Osteoblast (primary cell): ENCODE results near the gene LILRA2. TPM values are rescaled to one million over a fixed set of nuclear protein-coding genes. Genes with fewer than 3 reads are reported as not detected.
"Not testable (repeated sequence)": the region's sequence is repeated elsewhere in the genome, so short reads cannot be mapped to it uniquely, and the experiment has no call there.

Experiments used
- DNase-seq: peaks from one replicate; pipeline ENCODE4 v3.0.0; 2011; ENCODE audit warnings: low spot score, mixed read lengths; ENCODE audit not compliant: insufficient read length; ENCODE audit errors: missing footprints
- H2AFZ ChIP-seq: 2 replicates; pipeline ENCODE4 v1.6.0; 2011; ENCODE audit warnings: mild to moderate bottlenecking, low read length
- H3K27ac ChIP-seq: 2 replicates; pipeline ENCODE4 v1.5.1; 2011; ENCODE audit warnings: mild to moderate bottlenecking, low read depth, low read length, moderate library complexity
- H3K27me3 ChIP-seq: 2 replicates; pipeline ENCODE4 v1.6.0; 2012; ENCODE audit warnings: mild to moderate bottlenecking, control low read depth, inconsistent platforms, low read length, moderate library complexity; ENCODE audit not compliant: insufficient read depth
- H3K36me3 ChIP-seq: 2 replicates; pipeline ENCODE4 v1.5.1; 2011; ENCODE audit warnings: mild to moderate bottlenecking, low read length, control low read depth, moderate library complexity; ENCODE audit not compliant: insufficient read depth
- H3K4me1 ChIP-seq: 2 replicates; pipeline ENCODE4 v1.5.1; 2011; ENCODE audit warnings: mild to moderate bottlenecking, low read length, control low read depth, moderate library complexity; ENCODE audit not compliant: insufficient read depth
- H3K4me2 ChIP-seq: 2 replicates; pipeline ENCODE4 v1.6.0; 2011; ENCODE audit warnings: mild to moderate bottlenecking, low read length; ENCODE audit not compliant: insufficient read depth
- H3K4me3 ChIP-seq: fragments of 200-600 bp; sonication (generic); 3 replicates; pipeline ENCODE4 v1.5.1; 2012; ENCODE audit warnings: mild to moderate bottlenecking, low read length, inconsistent platforms; ENCODE audit not compliant: insufficient read depth
- H3K79me2 ChIP-seq: 2 replicates; pipeline ENCODE4 v1.6.0; 2012; ENCODE audit warnings: mild to moderate bottlenecking, low read length, control low read depth, inconsistent platforms; ENCODE audit not compliant: insufficient read depth
- H3K9me3 ChIP-seq: 2 replicates; pipeline ENCODE4 v1.5.1; 2011; ENCODE audit warnings: low read depth, low read length, control low read depth
- H4K20me1 ChIP-seq: 2 replicates; pipeline ENCODE4 v1.6.0; 2012; ENCODE audit warnings: mild to moderate bottlenecking, low read length, control low read depth; ENCODE audit not compliant: insufficient read depth
- CTCF ChIP-seq: IDR thresholded peaks from 2 replicates; pipeline ENCODE4 v1.5.1; 2011; ENCODE audit warnings: mild to moderate bottlenecking, low read depth, low read length, moderate library complexity; ENCODE audit errors: extremely low read depth
- total RNA-seq: library from RNA; depleted of rRNA; stranded (reverse); fragments of >200 nt; gene quantifications from 2 replicates; pipeline ENCODE4 v1.2.3, GENCODE V29; 2012

Gene LILRA2
- total RNA-seq, 1 donor: not detected

GRCh38 chr19:54616821-54617560, 43.4 kb downstream of the LILRA2 start:
- TF ChIP-seq CTCF: no peak
- no peaks in the 10 kb centered on the region for H4K20me1 ChIP-seq
- no peak overlapping the region for H2AFZ ChIP-seq
- H3K27ac ChIP-seq: no peak overlapping the region
- no peaks in the 10 kb centered on the region for H3K4me1 ChIP-seq
- no peak for DNase-seq
- no peak overlapping the region for H3K4me3 ChIP-seq
- H3K9me3 ChIP-seq: no peaks in the 10 kb centered on the region
- H3K36me3 ChIP-seq: no peaks in the 10 kb centered on the region
- H3K27me3 ChIP-seq: no peaks in the 10 kb centered on the region
- no peak overlapping the region for H3K4me2 ChIP-seq
- no peaks in the 10 kb centered on the region for H3K79me2 ChIP-seq

GRCh38 chr19:54620464-54620863, 46.9 kb downstream of the LILRA2 start:
- Histone ChIP-seq H2AFZ (no peak overlapping the region), H3K4me1 (no peaks in the 10 kb centered on the region), H4K20me1 (no peaks in the 10 kb centered on the region), H3K9me3 (no peaks in the 10 kb centered on the region), H3K4me3 (no peak overlapping the region), H3K79me2 (no peaks in the 10 kb centered on the region), H3K36me3 (no peaks in the 10 kb centered on the region), H3K27me3 (no peaks in the 10 kb centered on the region), H3K27ac (no peak overlapping the region), H3K4me2 (no peak overlapping the region)
- no peak for TF ChIP-seq CTCF
- DNase-seq: no peak

- no peak overlapping the region for H3K27ac ChIP-seq
- TF ChIP-seq CTCF: no peak
- H4K20me1 ChIP-seq: no peaks in the 10 kb centered on the region
- no peak overlapping the region for H2AFZ ChIP-seq
- H3K4me3 ChIP-seq: no peak overlapping the region
- DNase-seq: no peak
- H3K4me2 ChIP-seq: no peak overlapping the region
- H3K27me3 ChIP-seq: no peaks in the 10 kb centered on the region
- no peaks in the 10 kb centered on the region for H3K79me2 ChIP-seq
- no peaks in the 10 kb centered on the region for H3K9me3 ChIP-seq
- no peaks in the 10 kb centered on the region for H3K36me3 ChIP-seq
- no peaks in the 10 kb centered on the region for H3K4me1 ChIP-seq
These were observed 48.8 kb downstream of the LILRA2 start for GRCh38 chr19:54622431-54622830.

- H3K27me3 ChIP-seq, H3K4me3 ChIP-seq, DNase-seq, H2AFZ ChIP-seq, H3K4me1 ChIP-seq, H3K79me2 ChIP-seq, H3K27ac ChIP-seq, H3K36me3 ChIP-seq, H3K4me2 ChIP-seq, H3K9me3 ChIP-seq, H4K20me1 ChIP-seq: not testable (repeated sequence)
These were observed 50.6 kb downstream of the LILRA2 start for GRCh38 chr19:54624234-54624633.

GRCh38 chr19:54624934-54625730, 51.5 kb downstream of the LILRA2 start:
- H3K4me2 ChIP-seq, DNase-seq, H3K4me3 ChIP-seq, H3K9me3 ChIP-seq, H4K20me1 ChIP-seq, H3K27ac ChIP-seq, H2AFZ ChIP-seq, H3K36me3 ChIP-seq, H3K27me3 ChIP-seq, H3K79me2 ChIP-seq, H3K4me1 ChIP-seq: not testable (repeated sequence)
